ENCODE results near the gene NACC2.

The NACC2 gene

DNA sequence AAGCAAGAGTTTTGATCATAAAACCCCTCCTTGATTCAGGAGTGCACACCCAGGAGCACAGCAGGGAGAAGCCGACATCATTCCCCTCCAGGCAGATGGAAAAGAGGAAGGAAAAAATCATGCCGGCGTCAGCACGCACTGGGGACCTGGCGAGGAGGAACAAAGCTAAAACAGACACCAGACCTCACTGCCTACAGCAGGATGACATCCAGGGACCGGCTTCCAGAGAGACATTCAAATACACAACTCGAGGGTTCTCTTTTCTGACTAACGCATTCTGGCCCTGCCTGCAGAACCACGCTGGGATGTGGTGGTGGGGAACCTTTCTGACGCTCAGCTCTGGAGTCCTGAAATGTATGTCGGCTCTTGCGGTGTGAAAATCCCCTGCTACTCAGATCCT is 136.6 kb downstream of the NACC2 start:
- no peak for DNase-seq (ENCODE audit: low spot score)

DNA sequence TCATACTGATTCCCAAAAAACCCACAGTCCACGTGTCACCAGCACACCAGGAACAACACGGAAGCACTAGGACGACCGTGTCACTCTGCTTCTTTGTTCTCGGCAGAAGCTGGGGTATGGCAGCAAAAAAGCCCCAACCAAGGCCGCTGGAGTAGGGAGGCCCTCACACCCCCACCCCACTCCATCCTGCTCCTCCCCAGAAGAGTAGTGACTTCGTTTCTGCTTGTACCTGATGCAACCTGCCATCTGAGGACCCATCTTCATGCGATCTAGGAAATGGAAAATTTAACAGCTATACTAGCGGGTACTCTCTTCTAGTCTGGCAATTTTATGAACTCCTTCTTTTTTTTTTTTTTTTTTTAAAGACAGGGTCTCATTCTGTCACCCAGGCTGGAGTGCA is 137.7 kb downstream of the NACC2 start:
- DNase-seq (ENCODE audit: low spot score), result no peak

- no peak for DNase-seq (ENCODE audit: low spot score)
These were observed 138.3 kb downstream of the NACC2 start for GRCh38 chr9:135956802-135957174.

Measured in NAMALWA (cell line).